M059J (cell line): ENCODE measurements around the gene FAM72D. TPM values are rescaled to one million over a fixed set of nuclear protein-coding genes. Genes with fewer than 3 reads are reported as not detected.
A peak's percentile ranks its signal among the peaks of the same experiment; 100 is the strongest.
"Not testable (repeated sequence)": the region's sequence is repeated elsewhere in the genome, so short reads cannot be mapped to it uniquely, and the experiment has no call there.

Source experiments
- DNase-seq: peaks from one replicate; pipeline ENCODE4 v3.0.0-alpha.2; 2012; ENCODE audit warnings: low read depth
- total RNA-seq: library from RNA; depleted of rRNA; stranded (reverse); fragments of >200 nt; shearing (Covaris generic); gene quantifications from 2 replicates; pipeline ENCODE4 v1.2.3, GENCODE V29; 2014; rRNA removed

Gene FAM72D
- total RNA-seq, 1 experiment from 2014 or later = 8.6 TPM

DNA sequence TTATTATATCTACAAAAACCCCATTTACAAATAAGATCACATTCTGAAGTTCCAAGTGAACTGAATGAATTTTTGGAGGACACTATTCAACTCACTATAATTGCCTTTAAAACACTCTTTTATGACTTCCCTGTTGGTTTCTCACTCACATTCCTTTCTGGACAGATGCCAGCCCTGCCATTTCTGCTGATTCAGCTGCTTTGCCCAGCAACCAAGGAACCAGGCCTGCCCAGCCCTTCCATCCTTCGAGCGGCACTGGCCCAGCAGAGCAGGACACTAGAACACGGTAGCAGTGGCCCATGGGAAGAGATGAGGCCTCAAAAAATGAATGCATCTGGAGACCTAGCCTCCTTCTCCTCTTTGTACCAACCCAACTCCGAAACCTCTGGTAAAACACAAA, 50.5 kb downstream of the FAM72D start:
- DNase-seq = not testable (repeated sequence)

GRCh38 chr1:145147172-145147571, 51.4 kb downstream of the FAM72D start:
- not testable (repeated sequence) for DNase-seq

DNA sequence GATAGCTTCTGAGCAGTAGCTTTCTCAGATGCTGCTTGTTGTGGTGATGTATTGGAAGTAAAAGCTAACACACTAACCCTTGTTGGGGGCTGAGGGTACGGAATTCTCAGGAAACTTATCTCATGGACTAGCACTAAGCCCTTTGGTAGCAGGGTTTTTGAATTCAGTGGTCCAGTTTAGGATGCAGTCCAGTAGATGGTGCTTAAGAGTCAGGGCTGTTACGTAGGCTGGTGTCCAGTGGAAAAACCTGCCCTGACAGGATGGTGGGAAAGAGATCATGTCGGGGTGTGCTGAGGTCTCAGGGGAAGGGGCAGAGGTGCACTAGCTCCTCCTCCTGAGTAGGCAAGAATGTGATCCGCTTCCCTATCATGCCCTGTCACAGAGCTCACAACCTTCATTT, 59.6 kb downstream of the FAM72D start:
- not testable (repeated sequence) for DNase-seq

- DNase-seq = peak; percentile 0
Observed at GRCh38 chr1:145155873-145156272, 60.1 kb downstream of the FAM72D start.

GRCh38 chr1:145156891-145157610, 61.3 kb downstream of the FAM72D start:
- peak; percentile 69 for DNase-seq

GRCh38 chr1:145157715-145158114, 61.9 kb downstream of the FAM72D start:
- not testable (repeated sequence) for DNase-seq

DNA sequence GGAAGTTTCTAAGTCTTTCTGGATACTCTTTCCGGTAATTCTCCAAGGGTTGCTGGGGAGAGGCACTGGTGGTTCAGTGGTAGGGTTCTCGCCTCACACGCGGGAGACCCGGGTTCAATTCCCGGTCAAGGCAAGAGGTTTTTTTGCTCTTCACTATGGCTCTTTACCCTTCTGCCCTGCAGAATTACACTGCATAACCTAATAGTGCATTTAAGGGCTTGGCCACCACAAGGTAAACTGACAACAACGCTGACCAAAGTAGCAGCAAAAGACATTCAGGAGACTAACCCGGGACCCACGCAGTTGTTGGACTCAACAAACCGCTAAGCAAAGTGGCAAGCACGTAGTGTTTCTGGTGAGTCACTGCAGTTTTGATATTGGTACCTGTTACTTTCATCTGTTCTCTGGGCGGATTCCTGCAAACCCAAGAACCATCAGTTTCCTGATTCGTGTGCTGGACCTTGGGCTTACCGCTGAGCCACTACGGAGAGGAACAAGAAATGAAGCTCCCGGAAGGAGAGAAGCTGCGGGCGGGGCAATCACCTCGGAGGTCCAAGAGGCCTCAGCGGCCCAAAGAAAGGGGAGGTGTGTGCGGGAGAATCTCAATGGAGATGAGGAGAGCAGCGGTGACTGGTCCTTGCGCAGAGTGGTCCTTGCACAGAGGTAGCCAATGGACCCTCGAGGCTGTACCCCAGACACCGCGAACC, 65.4 kb downstream of the FAM72D start:
- not testable (repeated sequence) for DNase-seq

Other genes starting within 250 kb of the FAM72D start
- gene SRGAP2B, start 646 bp upstream of the FAM72D start, total RNA-seq = 21.7 and 45.0 TPM in 2 replicates
- gene PPIAL4D, start 146.2 kb downstream of the FAM72D start, total RNA-seq = not detected in 2 replicates